Hepatocyte (in vitro differentiated cells): ENCODE data around the gene FBP1. TPM values are rescaled to one million over a fixed set of nuclear protein-coding genes. Genes with fewer than 3 reads are reported as not detected.

Source experiments
- DNase-seq: peaks from one replicate; pipeline ENCODE4 v3.0.0-alpha.2; 2016; ENCODE audit warnings: low spot score
- H2AFZ ChIP-seq: fragments of 200-600 bp; sonication (generic); 2 replicates; pipeline ENCODE4 v1.6.0; 2016; ENCODE audit warnings: antibody characterized with exemption, mild to moderate bottlenecking
- H3K27ac ChIP-seq: fragments of 200-600 bp; sonication (generic); 2 replicates; pipeline ENCODE4 v1.5.1; 2016; ENCODE audit warnings: mild to moderate bottlenecking
- H3K27me3 ChIP-seq: fragments of 200-600 bp; sonication (generic); 2 replicates; pipeline ENCODE4 v1.6.1; 2016
- H3K36me3 ChIP-seq: fragments of 200-600 bp; sonication (generic); replicated peaks from 2 replicates; pipeline ENCODE4 v1.5.1; 2016; ENCODE audit warnings: low read depth; ENCODE audit not compliant: insufficient read depth
- H3K4me1 ChIP-seq: fragments of 200-600 bp; sonication (generic); 2 replicates; pipeline ENCODE4 v1.5.1; 2016; ENCODE audit warnings: mild to moderate bottlenecking, moderate library complexity; ENCODE audit not compliant: insufficient read depth
- H3K4me2 ChIP-seq: fragments of 200-600 bp; sonication (generic); 2 replicates; pipeline ENCODE4 v1.6.0; 2016
- H3K4me3 ChIP-seq: fragments of 200-600 bp; sonication (generic); 2 replicates; pipeline ENCODE4 v1.5.1; 2016; ENCODE audit warnings: mild to moderate bottlenecking
- H3K79me2 ChIP-seq: fragments of 200-600 bp; sonication (generic); 2 replicates; pipeline ENCODE4 v1.6.0; 2017; ENCODE audit warnings: mild to moderate bottlenecking
- H3K9me2 ChIP-seq: fragments of 200-600 bp; sonication (generic); replicated peaks from 2 replicates; pipeline ENCODE4 v1.6.0; 2017; ENCODE audit warnings: mild to moderate bottlenecking; ENCODE audit not compliant: insufficient read depth
- H3K9me3 ChIP-seq: fragments of 200-600 bp; sonication (generic); 2 replicates; pipeline ENCODE4 v1.5.1; 2016; ENCODE audit warnings: low read depth, mild to moderate bottlenecking
- H4K20me1 ChIP-seq: fragments of 200-600 bp; sonication (generic); 2 replicates; pipeline ENCODE4 v1.6.0; 2016; ENCODE audit warnings: mild to moderate bottlenecking; ENCODE audit not compliant: insufficient read depth, poor library complexity, severe bottlenecking
- EZH2 ChIP-seq: fragments of 200-600 bp; sonication (generic); IDR thresholded peaks from 2 replicates; pipeline ENCODE4 v1.6.1; 2016; ENCODE audit warnings: antibody characterized with exemption, mild to moderate bottlenecking, borderline replicate concordance
- EZH2phosphoT487 ChIP-seq: fragments of 200-600 bp; sonication (generic); IDR thresholded peaks from one replicate; pipeline ENCODE4 v1.6.1; 2018; ENCODE audit warnings: antibody characterized with exemption, mild to moderate bottlenecking, low read depth, moderate library complexity; ENCODE audit not compliant: unreplicated experiment, severe bottlenecking
- WGBS: methylation state at CpG from one replicate; pipeline ENCODE4 v1.1.6; 2016; ENCODE audit warnings: low lambda C conversion rate; ENCODE audit errors: missing lambda C conversion rate; 5-methylcytosine and 5-hydroxymethylcytosine counted together
- polyA plus RNA-seq: library from polyadenylated mRNA; unstranded; fragments of >200 nt; fragmentation: Nextera tagmentation; extraction: Ambion mirVana; gene quantifications from 2 replicates; pipeline ENCODE4 v1.2.1, GENCODE V29; 2016
- total RNA-seq: library from RNA; depleted of rRNA; stranded (reverse); fragments of >200 nt; gene quantifications from 2 replicates; pipeline ENCODE4 v1.2.3, GENCODE V29; 2014
- TF ChIP-seq, protein P1 (sequence below): fragments of 200-600 bp; sonication (generic); IDR thresholded peaks from 2 replicates; pipeline ENCODE4 v1.5.1; 2016; ENCODE audit warnings: antibody characterized with exemption, mild to moderate bottlenecking; ENCODE audit not compliant: poor library complexity

Gene FBP1
- total and polyA plus RNA-seq, 2 experiments from 2014 or later = 31.2 to 65.3 TPM

DNA sequence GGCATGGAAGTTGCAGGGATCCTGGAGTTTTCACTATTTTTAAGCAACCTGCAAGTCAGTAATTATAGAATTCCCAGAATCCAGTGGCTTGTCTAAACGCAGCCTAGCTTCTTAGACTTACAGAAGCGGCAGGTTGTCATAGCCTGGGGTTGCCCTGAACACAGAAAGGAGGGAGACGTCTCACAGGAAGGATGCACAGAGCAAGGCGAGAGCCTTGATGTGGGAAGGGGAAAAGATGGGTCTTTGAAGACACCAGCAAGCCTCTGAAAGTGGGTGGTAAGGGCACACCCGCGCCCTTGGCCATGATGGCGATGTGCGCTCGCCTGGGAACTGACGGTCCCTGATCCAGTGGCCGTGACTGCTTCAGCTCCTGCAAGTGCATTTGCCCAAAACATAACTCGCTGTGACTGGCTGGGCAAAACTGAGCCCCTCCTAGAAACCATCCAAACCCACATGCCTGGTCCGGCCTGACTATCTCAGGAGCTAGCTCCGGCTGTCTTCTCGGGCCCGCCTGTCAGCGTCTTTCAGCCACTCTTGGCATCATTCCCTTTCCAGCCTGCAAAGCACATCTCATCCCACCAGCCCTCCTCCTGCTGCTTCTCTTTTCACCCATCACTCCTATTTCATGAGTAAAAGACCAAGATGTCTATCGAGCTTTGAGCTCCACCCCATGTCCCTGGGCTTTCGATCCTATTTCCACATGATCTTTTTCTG, 17.1 kb downstream of the FBP1 start:
- Histone ChIP-seq H4K20me1 (no peaks in the 10 kb centered on the region), H3K4me1 (no peaks in the 10 kb centered on the region), H2AFZ (no peak overlapping the region), H3K27me3 (no peaks in the 10 kb centered on the region), H3K4me2 (no peak overlapping the region), H3K36me3 (no peaks in the 10 kb centered on the region), H3K79me2 (no peaks in the 10 kb centered on the region), H3K9me3 (no peaks in the 10 kb centered on the region), H3K4me3 (no peak overlapping the region), H3K27ac (no peak overlapping the region), H3K9me2 (no peaks in the 10 kb centered on the region)
- no peak for DNase-seq
- no peak for TF ChIP-seq EZH2phosphoT487
- TF ChIP-seq, protein P1, sequence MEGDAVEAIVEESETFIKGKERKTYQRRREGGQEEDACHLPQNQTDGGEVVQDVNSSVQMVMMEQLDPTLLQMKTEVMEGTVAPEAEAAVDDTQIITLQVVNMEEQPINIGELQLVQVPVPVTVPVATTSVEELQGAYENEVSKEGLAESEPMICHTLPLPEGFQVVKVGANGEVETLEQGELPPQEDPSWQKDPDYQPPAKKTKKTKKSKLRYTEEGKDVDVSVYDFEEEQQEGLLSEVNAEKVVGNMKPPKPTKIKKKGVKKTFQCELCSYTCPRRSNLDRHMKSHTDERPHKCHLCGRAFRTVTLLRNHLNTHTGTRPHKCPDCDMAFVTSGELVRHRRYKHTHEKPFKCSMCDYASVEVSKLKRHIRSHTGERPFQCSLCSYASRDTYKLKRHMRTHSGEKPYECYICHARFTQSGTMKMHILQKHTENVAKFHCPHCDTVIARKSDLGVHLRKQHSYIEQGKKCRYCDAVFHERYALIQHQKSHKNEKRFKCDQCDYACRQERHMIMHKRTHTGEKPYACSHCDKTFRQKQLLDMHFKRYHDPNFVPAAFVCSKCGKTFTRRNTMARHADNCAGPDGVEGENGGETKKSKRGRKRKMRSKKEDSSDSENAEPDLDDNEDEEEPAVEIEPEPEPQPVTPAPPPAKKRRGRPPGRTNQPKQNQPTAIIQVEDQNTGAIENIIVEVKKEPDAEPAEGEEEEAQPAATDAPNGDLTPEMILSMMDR = no peak
- no peak for TF ChIP-seq EZH2
- 93% methylated on average over 19 of the region's 19 CpGs for WGBS

DNA sequence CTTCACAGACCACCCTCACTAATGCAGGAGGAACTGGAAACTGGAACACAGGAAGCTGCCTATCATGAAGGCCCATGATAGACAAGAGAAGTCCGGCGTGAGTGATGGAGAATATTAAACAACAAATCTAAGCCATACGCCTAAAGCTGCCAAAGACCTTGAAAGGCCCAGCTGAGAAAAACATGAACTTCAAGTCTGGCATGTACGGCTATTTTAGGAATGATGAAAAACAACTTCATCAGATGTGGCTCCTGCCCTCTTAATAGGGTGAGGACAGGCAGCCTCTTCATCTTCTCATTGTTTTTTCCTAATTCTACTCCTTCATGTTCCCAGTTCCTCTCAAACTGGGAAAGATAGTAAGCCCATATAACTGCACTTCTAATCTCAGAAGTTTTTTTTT, 20.3 kb downstream of the FBP1 start:
- no peaks in the 10 kb centered on the region for H4K20me1 ChIP-seq
- no peaks in the 10 kb centered on the region for H3K9me2 ChIP-seq
- WGBS = 75% methylated on average over 4 of the region's 4 CpGs
- H3K4me3 ChIP-seq = no peak overlapping the region
- no peak overlapping the region for H3K4me2 ChIP-seq
- TF ChIP-seq EZH2 = no peak
- TF ChIP-seq, protein P1 = no peak
- no peak for TF ChIP-seq EZH2phosphoT487
- no peaks in the 10 kb centered on the region for H3K36me3 ChIP-seq
- H3K4me1 ChIP-seq = no peaks in the 10 kb centered on the region
- H3K27ac ChIP-seq = no peak overlapping the region
- no peaks in the 10 kb centered on the region for H3K9me3 ChIP-seq
- H3K79me2 ChIP-seq = no peaks in the 10 kb centered on the region
- DNase-seq = no peak
- no peaks in the 10 kb centered on the region for H3K27me3 ChIP-seq
- no peak overlapping the region for H2AFZ ChIP-seq

GRCh38 chr9:94613003-94613402, 26.3 kb downstream of the FBP1 start:
- no peak for TF ChIP-seq EZH2phosphoT487
- TF ChIP-seq, protein P1 = no peak
- TF ChIP-seq EZH2 = no peak
- Histone ChIP-seq H3K9me3 (no peaks in the 10 kb centered on the region), H3K4me1 (peaks cover 12% of the 10 kb centered on the region), H3K4me3 (no peak overlapping the region), H2AFZ (no peak overlapping the region), H3K27me3 (no peaks in the 10 kb centered on the region), H3K9me2 (no peaks in the 10 kb centered on the region), H4K20me1 (no peaks in the 10 kb centered on the region), H3K4me2 (no peak overlapping the region), H3K79me2 (no peaks in the 10 kb centered on the region), H3K27ac (no peak overlapping the region), H3K36me3 (no peaks in the 10 kb centered on the region)
- WGBS = 94% methylated on average over 3 of the region's 3 CpGs
- no peak for DNase-seq
